Caco-2 (cell line): ENCODE results near the gene MS4A8. TPM values are rescaled to one million over a fixed set of nuclear protein-coding genes. Genes with fewer than 3 reads are reported as not detected.

Source experiments
- BruUV-seq: library from RNA; stranded (reverse); fragments of 400-500 nt; replicated peaks from 2 replicates; lab custom pipeline; 2021; lab: Mats Ljungman, UMichigan
- CTCF ChIA-PET: fragments of 300-600 bp; sonication (Branson Sonifier 250); formaldehyde crosslinking; loops from one replicate; lab custom pipeline; 2022; ENCODE audit warnings: antibody characterized with exemption; lab: Charles Lee
- POLR2A ChIA-PET: fragments of 300-600 bp; sonication (Branson Sonifier 250); formaldehyde crosslinking; loops from one replicate; lab custom pipeline; 2022; ENCODE audit warnings: antibody characterized with exemption; lab: Charles Lee
- DNase-seq, 2 experiments: peaks; one replicate each; pipeline versions ENCODE4 v3.0.0 to v3.0.0-alpha.2; 2020 to 2022
- H3K27me3 ChIP-seq: replicated peaks from 2 replicates; pipeline ENCODE4 v1.6.0; 2011; ENCODE audit warnings: low read length; ENCODE audit not compliant: control insufficient read depth, insufficient read depth
- H3K36me3 ChIP-seq: 2 replicates; pipeline ENCODE4 v1.5.1; 2011; ENCODE audit warnings: low read length; ENCODE audit not compliant: control insufficient read depth, insufficient read depth
- H3K4me1 ChIP-seq: fragments of 250-450 bp; sonication (Bioruptor Pico); 2 replicates; pipeline ENCODE4 v1.5.1; 2020; ENCODE audit warnings: mild to moderate bottlenecking
- H3K4me3 ChIP-seq: 2 replicates; pipeline ENCODE4 v1.5.1; 2011; ENCODE audit warnings: low read depth, mild to moderate bottlenecking, control low read depth, low read length
- H3K9me3 ChIP-seq: fragments of 250-450 bp; sonication (Bioruptor Pico); 2 replicates; pipeline ENCODE4 v1.5.1; 2020; ENCODE audit warnings: mild to moderate bottlenecking, moderate library complexity
- H3K27ac Mint-ChIP-seq: one replicate; pipeline ENCODE4 v1.8.0; 2022; ENCODE audit warnings: mixed read lengths; ENCODE audit not compliant: unreplicated experiment
- H3K27me3 Mint-ChIP-seq: one replicate; pipeline ENCODE4 v1.8.0; 2022; ENCODE audit warnings: mixed read lengths; ENCODE audit not compliant: insufficient read depth, unreplicated experiment
- H3K36me3 Mint-ChIP-seq: one replicate; pipeline ENCODE4 v1.8.0; 2022; ENCODE audit warnings: mild to moderate bottlenecking, mixed read lengths; ENCODE audit not compliant: insufficient read depth, unreplicated experiment
- H3K4me1 Mint-ChIP-seq: one replicate; pipeline ENCODE4 v1.8.0; 2022; ENCODE audit warnings: low read depth, mixed read lengths; ENCODE audit not compliant: unreplicated experiment
- H3K4me3 Mint-ChIP-seq: one replicate; pipeline ENCODE4 v1.8.0; 2022; ENCODE audit warnings: mild to moderate bottlenecking, moderate library complexity, mixed read lengths; ENCODE audit not compliant: unreplicated experiment
- H3K9me3 Mint-ChIP-seq: one replicate; pipeline ENCODE4 v1.8.0; 2022; ENCODE audit warnings: mixed read lengths; ENCODE audit not compliant: unreplicated experiment
- intact Hi-C: fragments of 100-400 bp; cut with micrococcal nuclease; formaldehyde crosslinking; loops from one replicate; pipeline ENCODE4 v1.10.0; 2022; ENCODE audit not compliant: unreplicated experiment
- total RNA-seq: library from RNA; stranded (reverse); gene quantifications from 2 replicates; pipeline ENCODE4 v1.2.3, GENCODE V29; 2022
- TF ChIP-seq, protein P1 (sequence below), 2 experiments: fragments of 200-600 bp in 1 of 2; IDR thresholded peaks; 1 replicate in 1 of 2; 2 replicates in 1 of 2; pipeline versions ENCODE4 v1.5.1 to v1.8.0; 2011 to 2022; ENCODE audit warnings: antibody characterized with exemption in 1 of 2, control low read depth in 1 of 2, inconsistent platforms in 1 of 2, low read depth in 1 of 2, low read length in 1 of 2, mild to moderate bottlenecking in 1 of 2, moderate library complexity in 1 of 2; ENCODE audit not compliant: insufficient read depth in 1 of 2, severe bottlenecking in 1 of 2, unreplicated experiment in 1 of 2

The MS4A8 gene
- total RNA-seq, 1 experiment from 2014 or later, result not detected

DNA sequence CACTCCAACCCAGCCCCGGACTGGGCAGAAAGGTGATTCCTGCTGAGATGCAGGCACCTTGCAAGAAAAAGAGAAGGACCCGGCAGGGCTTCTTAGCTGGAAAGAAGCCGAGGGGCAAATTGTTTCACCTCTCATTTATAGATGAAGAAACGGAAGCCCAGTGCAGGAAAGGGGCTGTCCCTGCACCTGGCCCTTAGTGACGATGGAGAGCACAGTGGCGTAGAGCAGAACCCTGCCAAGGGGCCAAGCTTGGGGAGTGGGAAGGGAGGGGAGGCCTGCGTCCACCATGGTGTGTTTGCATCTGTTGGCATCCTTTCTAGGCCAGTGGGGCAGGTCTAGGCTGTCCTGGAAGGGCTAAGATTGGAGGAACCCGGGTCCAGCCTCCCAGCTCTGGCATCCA is 49.4 kb downstream of the MS4A8 start:
- no peaks in the 10 kb centered on the region for H3K9me3 ChIP-seq
- ChIA-PET POLR2A (no interaction called here), CTCF (no interaction called here)
- no peak overlapping the region for H3K4me3 ChIP-seq
- H3K4me1 Mint-ChIP-seq, result peaks cover 19% of the 10 kb centered on the region
- intact Hi-C loops, result no loop called here
- H3K9me3 Mint-ChIP-seq, result peaks cover 16% of the 10 kb centered on the region
- BruUV-seq, result no TSS peak
- no peaks in the 10 kb centered on the region for H3K27me3 Mint-ChIP-seq
- peaks cover 17% of the 10 kb centered on the region for H3K4me1 ChIP-seq
- H3K27ac Mint-ChIP-seq, result no peak overlapping the region
- no peak for DNase-seq
- no peaks in the 10 kb centered on the region for H3K27me3 ChIP-seq
- no peak overlapping the region for H3K4me3 Mint-ChIP-seq
- TF ChIP-seq, protein P1, sequence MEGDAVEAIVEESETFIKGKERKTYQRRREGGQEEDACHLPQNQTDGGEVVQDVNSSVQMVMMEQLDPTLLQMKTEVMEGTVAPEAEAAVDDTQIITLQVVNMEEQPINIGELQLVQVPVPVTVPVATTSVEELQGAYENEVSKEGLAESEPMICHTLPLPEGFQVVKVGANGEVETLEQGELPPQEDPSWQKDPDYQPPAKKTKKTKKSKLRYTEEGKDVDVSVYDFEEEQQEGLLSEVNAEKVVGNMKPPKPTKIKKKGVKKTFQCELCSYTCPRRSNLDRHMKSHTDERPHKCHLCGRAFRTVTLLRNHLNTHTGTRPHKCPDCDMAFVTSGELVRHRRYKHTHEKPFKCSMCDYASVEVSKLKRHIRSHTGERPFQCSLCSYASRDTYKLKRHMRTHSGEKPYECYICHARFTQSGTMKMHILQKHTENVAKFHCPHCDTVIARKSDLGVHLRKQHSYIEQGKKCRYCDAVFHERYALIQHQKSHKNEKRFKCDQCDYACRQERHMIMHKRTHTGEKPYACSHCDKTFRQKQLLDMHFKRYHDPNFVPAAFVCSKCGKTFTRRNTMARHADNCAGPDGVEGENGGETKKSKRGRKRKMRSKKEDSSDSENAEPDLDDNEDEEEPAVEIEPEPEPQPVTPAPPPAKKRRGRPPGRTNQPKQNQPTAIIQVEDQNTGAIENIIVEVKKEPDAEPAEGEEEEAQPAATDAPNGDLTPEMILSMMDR (IDR thresholded peaks at IDR 0.05; ENCODE audit: insufficient read depth in 1 of 2, low read depth in 1 of 2, low read length in 1 of 2, severe bottlenecking in 1 of 2, unreplicated experiment in 1 of 2), result no peak
- no peaks in the 10 kb centered on the region for H3K36me3 ChIP-seq
- no peaks in the 10 kb centered on the region for H3K36me3 Mint-ChIP-seq

DNA sequence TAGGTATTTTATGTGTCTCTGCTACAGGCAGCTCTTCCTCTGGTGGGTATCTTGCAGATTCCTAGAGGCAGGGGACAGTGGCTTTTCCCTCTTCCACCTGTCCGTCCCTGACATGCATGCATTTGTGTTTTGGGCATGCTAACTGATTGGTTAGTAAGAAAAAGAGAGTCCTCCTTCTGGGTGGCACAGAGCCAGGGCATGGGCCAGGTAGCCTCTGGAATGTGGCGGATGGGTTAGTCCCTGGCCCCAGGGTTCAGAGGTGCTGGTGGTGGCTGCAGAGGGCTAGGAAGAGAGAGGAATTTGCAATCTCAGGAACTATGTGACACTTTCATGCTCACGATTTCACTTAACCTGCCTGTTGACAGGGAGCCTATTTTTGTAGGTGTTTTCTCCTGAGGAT is 51.5 kb downstream of the MS4A8 start:
- intact Hi-C loops, result no loop called here
- H3K27me3 ChIP-seq, result no peaks in the 10 kb centered on the region
- peaks cover 10% of the 10 kb centered on the region for H3K9me3 Mint-ChIP-seq

DNA sequence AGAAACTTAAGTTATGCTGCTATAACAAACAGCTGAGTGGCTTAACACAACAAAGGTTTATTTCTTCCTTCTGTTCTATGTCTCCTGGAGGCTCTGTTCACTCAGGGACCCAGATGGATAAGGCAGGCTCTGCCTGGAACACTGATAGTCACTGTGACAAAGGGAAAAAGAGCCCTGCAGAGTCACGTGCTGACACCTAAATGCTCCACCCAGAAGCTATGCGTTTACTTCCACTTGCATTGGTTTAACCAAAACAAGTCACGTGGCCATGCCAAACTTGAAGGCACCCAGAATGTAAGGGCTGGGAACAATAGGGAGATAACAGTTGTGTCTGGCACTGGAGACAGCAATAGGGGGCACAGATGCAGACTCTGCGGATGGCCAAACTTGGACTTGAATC is 53.9 kb downstream of the MS4A8 start:
- intact Hi-C loops, result no loop called here
- H3K27ac Mint-ChIP-seq, result no peak overlapping the region
- POLR2A ChIA-PET, result no interaction called here

More for the DNA sequence above, 51.5 kb downstream of the MS4A8 start:
- POLR2A ChIA-PET, result no interaction called here
- no peaks in the 10 kb centered on the region for H3K36me3 Mint-ChIP-seq
- H3K4me3 ChIP-seq, result no peak overlapping the region
- no peak for DNase-seq
- no peak overlapping the region for H3K27ac Mint-ChIP-seq
- H3K4me3 Mint-ChIP-seq, result no peak overlapping the region
- peaks cover 8% of the 10 kb centered on the region for H3K4me1 ChIP-seq
- CTCF ChIA-PET, result no interaction called here
- TF ChIP-seq, protein P1 (IDR thresholded peaks at IDR 0.05; ENCODE audit: insufficient read depth in 1 of 2, low read depth in 1 of 2, low read length in 1 of 2, severe bottlenecking in 1 of 2, unreplicated experiment in 1 of 2), result no peak
- BruUV-seq, result no TSS peak
- H3K9me3 ChIP-seq, result no peaks in the 10 kb centered on the region
- no peaks in the 10 kb centered on the region for H3K27me3 Mint-ChIP-seq
- peaks cover 7% of the 10 kb centered on the region for H3K4me1 Mint-ChIP-seq
- no peaks in the 10 kb centered on the region for H3K36me3 ChIP-seq

More for the DNA sequence above, 53.9 kb downstream of the MS4A8 start:
- Mint-ChIP-seq H3K27me3 (no peaks in the 10 kb centered on the region), H3K36me3 (no peaks in the 10 kb centered on the region), H3K4me3 (no peak overlapping the region), H3K4me1 (peaks cover 12% of the 10 kb centered on the region), H3K9me3 (no peaks in the 10 kb centered on the region)
- CTCF ChIA-PET, result interaction anchor here (1.0 kb wide), 1 partner anchor 9 kb away, joined by 5 read pairs; no protein-coding TSS in a partner anchor
- Histone ChIP-seq H3K4me1 (peaks cover 17% of the 10 kb centered on the region), H3K9me3 (no peaks in the 10 kb centered on the region), H3K4me3 (no peak overlapping the region), H3K36me3 (no peaks in the 10 kb centered on the region), H3K27me3 (no peaks in the 10 kb centered on the region)
- DNase-seq, result no peak
- BruUV-seq, result no TSS peak
- TF ChIP-seq, protein P1 (IDR thresholded peaks at IDR 0.05; ENCODE audit: insufficient read depth in 1 of 2, low read depth in 1 of 2, low read length in 1 of 2, severe bottlenecking in 1 of 2, unreplicated experiment in 1 of 2), result no peak
